Natural killer cell (primary cell): ENCODE measurements around the gene NPAS3. TPM values are rescaled to one million over a fixed set of nuclear protein-coding genes. Genes with fewer than 3 reads are reported as not detected.

Source experiments
- ATAC-seq, 3 donors: fragments of 150-1000 bp in 2 of 3; fragments of 200-7000 bp in 1 of 3; cut with Tn5 transposase; 1 replicate in 1 of 3; 2 replicates in 2 of 3; pipeline ENCODE4 v1.10.0; 2021; ENCODE audit warnings: mild to moderate bottlenecking in 2 of 3, moderate library complexity in 2 of 3
- DNase-seq, 2 donors: peaks; one replicate each; pipeline versions ENCODE4 v3.0.0 to v3.0.0-alpha.2; 2013 to 2021; ENCODE audit warnings: mixed read lengths in 1 of 2
- H3K27ac ChIP-seq: one replicate; pipeline ENCODE4 v1.5.1; 2013; ENCODE audit warnings: mild to moderate bottlenecking, low read length
- H3K27me3 ChIP-seq: one replicate; pipeline ENCODE4 v1.6.1; 2013; ENCODE audit warnings: low read length; ENCODE audit not compliant: control insufficient read depth, insufficient read depth
- H3K36me3 ChIP-seq: one replicate; pipeline ENCODE4 v1.6.1; 2013; ENCODE audit warnings: low read length; ENCODE audit not compliant: control insufficient read depth, insufficient read depth
- H3K4me1 ChIP-seq: one replicate; pipeline ENCODE4 v1.6.1; 2013; ENCODE audit warnings: low read length; ENCODE audit not compliant: control insufficient read depth, insufficient read depth
- H3K4me3 ChIP-seq: one replicate; pipeline ENCODE4 v1.5.1; 2013; ENCODE audit warnings: low read length
- H3K9me3 ChIP-seq: one replicate; pipeline ENCODE4 v1.6.1; 2013; ENCODE audit warnings: low read length; ENCODE audit not compliant: control insufficient read depth, insufficient read depth
- H3K27ac Mint-ChIP-seq, 2 donors: one replicate each; pipeline ENCODE4 v1.8.0; 2022; ENCODE audit warnings: mild to moderate bottlenecking in 2 of 2, mixed read lengths in 2 of 2, moderate library complexity in 1 of 2
- H3K27me3 Mint-ChIP-seq, 2 donors: one replicate each; pipeline ENCODE4 v1.8.0; 2022; ENCODE audit warnings: low read depth in 2 of 2, mixed read lengths in 2 of 2
- H3K36me3 Mint-ChIP-seq: one replicate; pipeline ENCODE4 v1.8.0; 2022; ENCODE audit warnings: mixed read lengths
- H3K4me1 Mint-ChIP-seq, 2 donors: one replicate each; pipeline ENCODE4 v1.8.0; 2022; ENCODE audit warnings: mixed read lengths in 2 of 2
- H3K4me3 Mint-ChIP-seq: one replicate; pipeline ENCODE4 v1.8.0; 2022; ENCODE audit warnings: mild to moderate bottlenecking, moderate library complexity, mixed read lengths
- H3K9me3 Mint-ChIP-seq, 2 donors: one replicate each; pipeline ENCODE4 v1.8.0; 2022; ENCODE audit warnings: mixed read lengths in 2 of 2
- WGBS: methylation state at CpG from one replicate; pipeline ENCODE4 v1.1.7; 2013; ENCODE audit warnings: missing lambda C conversion rate; ENCODE audit not compliant: insufficient coverage; 5-methylcytosine and 5-hydroxymethylcytosine counted together
- intact Hi-C: fragments of 100-400 bp; cut with micrococcal nuclease; formaldehyde crosslinking; loops from one replicate; pipeline ENCODE4 v1.14.2; 2022
- total RNA-seq, 4 donors: library from RNA; stranded (reverse); fragments of 120-200 nt in 1 of 4; gene quantifications; one replicate each; pipeline versions ENCODE4 v1.2.3 to v1.2.4, GENCODE V29; 2013 to 2022
- TF ChIP-seq, protein P1 (sequence below): fragments of 200-600 bp; IDR thresholded peaks from one replicate; pipeline ENCODE4 v1.8.0; 2022; ENCODE audit warnings: antibody characterized with exemption

Gene NPAS3
- total RNA-seq, 3 donors from 2014 or later (not counting 1 experiment from before 2014, with no cell fraction given) = not detected

GRCh38 chr14:33589334-33589733, 650.7 kb downstream of the NPAS3 start:
- Mint-ChIP-seq H3K27ac (no peak overlapping the region), H3K4me3 (no peak overlapping the region), H3K27me3 (no peaks in the 10 kb centered on the region), H3K9me3 (peaks cover 3 to 7% of the 10 kb centered on the region in 2 donors), H3K4me1 (no peaks in the 10 kb centered on the region), H3K36me3 (no peaks in the 10 kb centered on the region)
- WGBS = 90% methylated on average over 2 of the region's 3 CpGs
- TF ChIP-seq, protein P1, sequence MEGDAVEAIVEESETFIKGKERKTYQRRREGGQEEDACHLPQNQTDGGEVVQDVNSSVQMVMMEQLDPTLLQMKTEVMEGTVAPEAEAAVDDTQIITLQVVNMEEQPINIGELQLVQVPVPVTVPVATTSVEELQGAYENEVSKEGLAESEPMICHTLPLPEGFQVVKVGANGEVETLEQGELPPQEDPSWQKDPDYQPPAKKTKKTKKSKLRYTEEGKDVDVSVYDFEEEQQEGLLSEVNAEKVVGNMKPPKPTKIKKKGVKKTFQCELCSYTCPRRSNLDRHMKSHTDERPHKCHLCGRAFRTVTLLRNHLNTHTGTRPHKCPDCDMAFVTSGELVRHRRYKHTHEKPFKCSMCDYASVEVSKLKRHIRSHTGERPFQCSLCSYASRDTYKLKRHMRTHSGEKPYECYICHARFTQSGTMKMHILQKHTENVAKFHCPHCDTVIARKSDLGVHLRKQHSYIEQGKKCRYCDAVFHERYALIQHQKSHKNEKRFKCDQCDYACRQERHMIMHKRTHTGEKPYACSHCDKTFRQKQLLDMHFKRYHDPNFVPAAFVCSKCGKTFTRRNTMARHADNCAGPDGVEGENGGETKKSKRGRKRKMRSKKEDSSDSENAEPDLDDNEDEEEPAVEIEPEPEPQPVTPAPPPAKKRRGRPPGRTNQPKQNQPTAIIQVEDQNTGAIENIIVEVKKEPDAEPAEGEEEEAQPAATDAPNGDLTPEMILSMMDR = no peak
- no peak overlapping the region for H3K4me3 ChIP-seq
- no peak overlapping the region for H3K27ac ChIP-seq
- H3K4me1 ChIP-seq = no peaks in the 10 kb centered on the region
- H3K27me3 ChIP-seq = no peaks in the 10 kb centered on the region
- DNase-seq (no peak), ATAC-seq (no peak)
- intact Hi-C loops = no loop called here
- no peaks in the 10 kb centered on the region for H3K9me3 ChIP-seq
- H3K36me3 ChIP-seq = no peaks in the 10 kb centered on the region

- Mint-ChIP-seq H3K9me3 (peaks cover 3 to 7% of the 10 kb centered on the region in 2 donors), H3K27ac (no peak overlapping the region), H3K27me3 (no peaks in the 10 kb centered on the region), H3K4me3 (no peak overlapping the region), H3K36me3 (no peaks in the 10 kb centered on the region), H3K4me1 (no peaks in the 10 kb centered on the region)
- H3K27ac ChIP-seq = no peak overlapping the region
- DNase-seq (no peak), ATAC-seq (no peak)
- H3K4me3 ChIP-seq = no peak overlapping the region
- intact Hi-C loops = no loop called here
- no peaks in the 10 kb centered on the region for H3K36me3 ChIP-seq
- H3K27me3 ChIP-seq = no peaks in the 10 kb centered on the region
- TF ChIP-seq, protein P1 = no peak
- no peaks in the 10 kb centered on the region for H3K4me1 ChIP-seq
- H3K9me3 ChIP-seq = no peaks in the 10 kb centered on the region
- WGBS = 54% methylated on average over 4 of the region's 4 CpGs
Measured at GRCh38 chr14:33590891-33591630, 652.4 kb downstream of the NPAS3 start.

GRCh38 chr14:33592297-33592696, 653.6 kb downstream of the NPAS3 start:
- Mint-ChIP-seq H3K4me1 (no peaks in the 10 kb centered on the region), H3K27me3 (no peaks in the 10 kb centered on the region), H3K4me3 (no peak overlapping the region), H3K27ac (no peak overlapping the region), H3K9me3 (peaks cover 3 to 7% of the 10 kb centered on the region in 2 donors), H3K36me3 (no peaks in the 10 kb centered on the region)
- TF ChIP-seq, protein P1 = no peak
- no peak for DNase-seq
- WGBS = 98% methylated on average over 2 of the region's 2 CpGs
- Histone ChIP-seq H3K4me3 (no peak overlapping the region), H3K36me3 (no peaks in the 10 kb centered on the region), H3K27ac (no peak overlapping the region), H3K27me3 (no peaks in the 10 kb centered on the region), H3K9me3 (no peaks in the 10 kb centered on the region), H3K4me1 (no peaks in the 10 kb centered on the region)
- intact Hi-C loops = no loop called here
- no peak for ATAC-seq
